H9 (cell line): ENCODE results near the gene BTG4. TPM values are rescaled to one million over a fixed set of nuclear protein-coding genes. Genes with fewer than 3 reads are reported as not detected.

Experiments
- DNase-seq: peaks from one replicate; pipeline ENCODE4 v3.0.0-alpha.2; 2017
- H2AFZ ChIP-seq: one replicate; pipeline ENCODE4 v1.6.1; 2013; ENCODE audit warnings: mild to moderate bottlenecking, low read length, control low read depth, moderate library complexity
- H2AK5ac ChIP-seq: 2 replicates; pipeline ENCODE4 v1.6.1; 2013; ENCODE audit warnings: low read length, control low read depth, mixed read lengths; ENCODE audit not compliant: insufficient read length
- H2BK120ac ChIP-seq: one replicate; pipeline ENCODE4 v1.6.1; 2013; ENCODE audit warnings: low read depth, mild to moderate bottlenecking, low read length, control low read depth, inconsistent platforms; ENCODE audit not compliant: poor library complexity, severe bottlenecking
- H2BK12ac ChIP-seq: 2 replicates; pipeline ENCODE4 v1.6.1; 2013; ENCODE audit warnings: low read length, control low read depth, mixed read lengths, low read depth; ENCODE audit not compliant: insufficient read length
- H2BK15ac ChIP-seq: 2 replicates; pipeline ENCODE4 v1.6.1; 2013; ENCODE audit warnings: low read depth, low read length, control low read depth
- H2BK20ac ChIP-seq: one replicate; pipeline ENCODE4 v1.6.1; 2013; ENCODE audit warnings: low read depth, mild to moderate bottlenecking, low read length, control low read depth, inconsistent platforms; ENCODE audit not compliant: poor library complexity, severe bottlenecking
- H2BK5ac ChIP-seq: 2 replicates; pipeline ENCODE4 v1.6.1; 2013; ENCODE audit warnings: low read length, control low read depth, mixed read lengths; ENCODE audit not compliant: insufficient read length
- H3K14ac ChIP-seq: 2 replicates; pipeline ENCODE4 v1.6.1; 2013; ENCODE audit warnings: low read length, control low read depth; ENCODE audit not compliant: insufficient read depth
- H3K18ac ChIP-seq: 2 replicates; pipeline ENCODE4 v1.6.1; 2013; ENCODE audit warnings: low read depth, mild to moderate bottlenecking, mixed read lengths, low read length, control low read depth; ENCODE audit not compliant: insufficient read length
- H3K23ac ChIP-seq: 2 replicates; pipeline ENCODE4 v1.6.1; 2013; ENCODE audit warnings: low read length, control low read depth, mixed read lengths, low read depth; ENCODE audit not compliant: insufficient read length
- H3K23me2 ChIP-seq: 2 replicates; pipeline ENCODE4 v1.6.1; 2013; ENCODE audit warnings: low read depth, mild to moderate bottlenecking, mixed read lengths, low read length, control low read depth; ENCODE audit not compliant: insufficient read length, poor library complexity, severe bottlenecking
- H3K27ac ChIP-seq: 2 replicates; pipeline ENCODE4 v1.5.1; 2013; ENCODE audit warnings: low read length, control low read depth, mixed read lengths, low read depth; ENCODE audit not compliant: insufficient read length
- H3K27me3 ChIP-seq: 2 replicates; pipeline ENCODE4 v1.6.1; 2013; ENCODE audit warnings: low read length, control low read depth, inconsistent platforms; ENCODE audit not compliant: insufficient read depth
- H3K4ac ChIP-seq: 2 replicates; pipeline ENCODE4 v1.6.1; 2013; ENCODE audit warnings: low read depth, mild to moderate bottlenecking, control low read depth, inconsistent platforms, low read length, moderate library complexity
- H3K4me1 ChIP-seq: 2 replicates; pipeline ENCODE4 v1.6.1; 2013; ENCODE audit warnings: low read length, control low read depth, inconsistent platforms; ENCODE audit not compliant: insufficient read depth
- H3K4me2 ChIP-seq: 2 replicates; pipeline ENCODE4 v1.6.1; 2013; ENCODE audit warnings: low read length, control low read depth, mixed read lengths; ENCODE audit not compliant: insufficient read length, insufficient read depth
- H3K56ac ChIP-seq: 2 replicates; pipeline ENCODE4 v1.6.1; 2013; ENCODE audit warnings: low read depth, mild to moderate bottlenecking, mixed read lengths, low read length, control low read depth; ENCODE audit not compliant: insufficient read length
- H3K79me1 ChIP-seq: 2 replicates; pipeline ENCODE4 v1.6.1; 2013; ENCODE audit warnings: low read depth, mild to moderate bottlenecking, moderate library complexity, low read length, control low read depth, inconsistent platforms; ENCODE audit not compliant: insufficient read depth, poor library complexity, severe bottlenecking
- H3K79me2 ChIP-seq: 2 replicates; pipeline ENCODE4 v1.6.1; 2013; ENCODE audit warnings: low read length, control low read depth, inconsistent platforms; ENCODE audit not compliant: insufficient read depth
- H3K9ac ChIP-seq: 2 replicates; pipeline ENCODE4 v1.6.1; 2013; ENCODE audit warnings: low read length, control low read depth, mixed read lengths; ENCODE audit not compliant: insufficient read length; ENCODE audit errors: extremely low read depth
- H3K9me3 ChIP-seq: one replicate; pipeline ENCODE4 v1.6.1; 2013; ENCODE audit warnings: low read depth, low read length, inconsistent platforms; ENCODE audit not compliant: control insufficient read depth
- H3T11ph ChIP-seq: one replicate; pipeline ENCODE4 v1.6.1; 2013; ENCODE audit warnings: mild to moderate bottlenecking, low read length, control low read depth, inconsistent platforms
- H4K20me1 ChIP-seq: one replicate; pipeline ENCODE4 v1.6.1; 2013; ENCODE audit not compliant: control insufficient read depth, insufficient read length, insufficient read depth
- H4K5ac ChIP-seq: 2 replicates; pipeline ENCODE4 v1.6.1; 2013; ENCODE audit warnings: low read depth, mild to moderate bottlenecking, mixed read lengths, low read length, control low read depth; ENCODE audit not compliant: insufficient read length
- H4K8ac ChIP-seq: replicated peaks from 2 replicates; pipeline ENCODE4 v1.6.1; 2013; ENCODE audit warnings: low read length, control low read depth, mixed read lengths, low read depth; ENCODE audit not compliant: insufficient read length
- H4K91ac ChIP-seq: 2 replicates; pipeline ENCODE4 v1.6.1; 2013; ENCODE audit warnings: low read depth, mild to moderate bottlenecking, moderate library complexity, mixed read lengths, low read length, control low read depth; ENCODE audit not compliant: insufficient read length
- H3K27ac Mint-ChIP-seq, 3 experiments: 2 replicates in 2 of 3; 3 replicates in 1 of 3; pipeline ENCODE4 v1.8.0; 2020 to 2021; ENCODE audit warnings: mixed read lengths in 3 of 3, mild to moderate bottlenecking in 1 of 3, moderate library complexity in 1 of 3
- H3K27me3 Mint-ChIP-seq: 2 replicates; pipeline ENCODE4 v1.8.0; 2021; ENCODE audit warnings: low read depth, mild to moderate bottlenecking, moderate library complexity, mixed read lengths
- H3K36me3 Mint-ChIP-seq, 3 experiments: 2 replicates in 2 of 3; 3 replicates in 1 of 3; pipeline ENCODE4 v1.8.0; 2020 to 2021; ENCODE audit warnings: low read depth in 3 of 3, mixed read lengths in 3 of 3; ENCODE audit not compliant: insufficient read depth in 1 of 3
- H3K4me1 Mint-ChIP-seq, 2 experiments: 2 replicates each; pipeline ENCODE4 v1.8.0; 2020; ENCODE audit warnings: mixed read lengths in 2 of 2
- H3K4me3 Mint-ChIP-seq, 2 experiments: 2 replicates in 1 of 2; 3 replicates in 1 of 2; pipeline ENCODE4 v1.8.0; 2020 to 2021; ENCODE audit warnings: mild to moderate bottlenecking in 2 of 2, mixed read lengths in 2 of 2, moderate library complexity in 1 of 2
- H3K9me3 Mint-ChIP-seq, 2 experiments: 2 replicates in 1 of 2; 3 replicates in 1 of 2; pipeline ENCODE4 v1.8.0; 2020; ENCODE audit warnings: mild to moderate bottlenecking in 2 of 2, mixed read lengths in 2 of 2, moderate library complexity in 1 of 2
- WGBS: extraction: QIAGEN DNeasy Blood & Tissue Kit; methylation state at CpG from one replicate; pipeline ENCODE4 v1.1.7; 2013; ENCODE audit warnings: missing lambda C conversion rate, low lambda C conversion rate, mixed read lengths; ENCODE audit not compliant: insufficient read length; ENCODE audit errors: extremely low coverage; 5-methylcytosine and 5-hydroxymethylcytosine counted together
- total RNA-seq: library from RNA; stranded (reverse); gene quantifications from 2 replicates; pipeline ENCODE4 v1.2.1, GENCODE V29; 2021
- TF ChIP-seq, protein P1 (sequence below): fragments of 200-600 bp; sonication (generic); conservative IDR thresholded peaks from 3 replicates; pipeline ENCODE4 v1.8.0; 2021; ENCODE audit warnings: antibody characterized with exemption, mild to moderate bottlenecking

BTG4 gene
- total RNA-seq, 1 experiment from 2014 or later = not detected

DNA sequence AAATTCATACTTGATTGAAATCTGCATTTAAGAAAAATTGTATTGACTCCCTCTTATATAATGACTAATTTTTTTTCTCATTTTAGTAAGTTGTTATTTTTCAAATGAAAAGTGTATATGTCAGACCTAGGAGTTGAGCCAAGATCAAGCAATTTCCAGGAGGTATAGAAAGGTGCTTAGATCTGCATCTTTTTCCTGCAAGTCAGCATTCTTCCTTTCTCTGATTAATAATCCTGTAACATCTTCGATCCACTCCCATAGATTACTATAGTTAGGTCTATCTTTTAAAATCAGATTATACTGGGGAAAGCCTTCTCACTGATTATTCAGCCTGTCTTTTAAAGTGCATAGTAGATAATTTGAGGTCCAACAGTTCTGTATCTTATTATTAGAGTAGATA, 15.1 kb upstream of the BTG4 start:
- TF ChIP-seq, protein P1, sequence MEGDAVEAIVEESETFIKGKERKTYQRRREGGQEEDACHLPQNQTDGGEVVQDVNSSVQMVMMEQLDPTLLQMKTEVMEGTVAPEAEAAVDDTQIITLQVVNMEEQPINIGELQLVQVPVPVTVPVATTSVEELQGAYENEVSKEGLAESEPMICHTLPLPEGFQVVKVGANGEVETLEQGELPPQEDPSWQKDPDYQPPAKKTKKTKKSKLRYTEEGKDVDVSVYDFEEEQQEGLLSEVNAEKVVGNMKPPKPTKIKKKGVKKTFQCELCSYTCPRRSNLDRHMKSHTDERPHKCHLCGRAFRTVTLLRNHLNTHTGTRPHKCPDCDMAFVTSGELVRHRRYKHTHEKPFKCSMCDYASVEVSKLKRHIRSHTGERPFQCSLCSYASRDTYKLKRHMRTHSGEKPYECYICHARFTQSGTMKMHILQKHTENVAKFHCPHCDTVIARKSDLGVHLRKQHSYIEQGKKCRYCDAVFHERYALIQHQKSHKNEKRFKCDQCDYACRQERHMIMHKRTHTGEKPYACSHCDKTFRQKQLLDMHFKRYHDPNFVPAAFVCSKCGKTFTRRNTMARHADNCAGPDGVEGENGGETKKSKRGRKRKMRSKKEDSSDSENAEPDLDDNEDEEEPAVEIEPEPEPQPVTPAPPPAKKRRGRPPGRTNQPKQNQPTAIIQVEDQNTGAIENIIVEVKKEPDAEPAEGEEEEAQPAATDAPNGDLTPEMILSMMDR = no peak
- Histone ChIP-seq H3K18ac (no peak overlapping the region), H3K4me1 (no peaks in the 10 kb centered on the region), H3K27me3 (no peaks in the 10 kb centered on the region), H3K9ac (no peak overlapping the region), H3K9me3 (no peaks in the 10 kb centered on the region), H3K4ac (no peak overlapping the region), H4K5ac (no peak overlapping the region), H2BK5ac (no peak overlapping the region), H2BK20ac (no peak overlapping the region), H2BK15ac (no peak overlapping the region), H3T11ph (no peak overlapping the region), H3K23ac (no peak overlapping the region), H2BK120ac (no peak overlapping the region), H3K79me2 (no peaks in the 10 kb centered on the region), H3K23me2 (no peaks in the 10 kb centered on the region), H3K79me1 (no peaks in the 10 kb centered on the region), H2AFZ (no peak overlapping the region), H3K14ac (no peak overlapping the region), H2BK12ac (no peak overlapping the region), H4K20me1 (no peaks in the 10 kb centered on the region), H2AK5ac (no peak overlapping the region), H3K4me2 (no peak overlapping the region), H3K27ac (no peak overlapping the region), H4K91ac (no peak overlapping the region), H4K8ac (no peak overlapping the region), H3K56ac (no peak overlapping the region)
- Mint-ChIP-seq H3K36me3 (no peaks in the 10 kb centered on the region), H3K4me1 (peaks cover 5% of the 10 kb centered on the region in 2 experiments; a peak in 3 of 4 replicates), H3K27me3 (no peaks in the 10 kb centered on the region), H3K27ac (no peak overlapping the region), H3K9me3 (no peaks in the 10 kb centered on the region), H3K4me3 (no peak overlapping the region)
- DNase-seq = no peak
- WGBS = no CpG with 5 or more reads among the region's 1 CpG
